ENCODE measurements around the gene CADM1. TPM values are rescaled to one million over a fixed set of nuclear protein-coding genes. Genes with fewer than 3 reads are reported as not detected.

Gene CADM1
- total and polyA plus RNA-seq, 10 of the 15 experiments (the other 5 are each of a cell fraction or from before 2014, with no cell fraction given) = 0.03 to 0.48 (median 0.15) TPM; not detected in 3

DNA sequence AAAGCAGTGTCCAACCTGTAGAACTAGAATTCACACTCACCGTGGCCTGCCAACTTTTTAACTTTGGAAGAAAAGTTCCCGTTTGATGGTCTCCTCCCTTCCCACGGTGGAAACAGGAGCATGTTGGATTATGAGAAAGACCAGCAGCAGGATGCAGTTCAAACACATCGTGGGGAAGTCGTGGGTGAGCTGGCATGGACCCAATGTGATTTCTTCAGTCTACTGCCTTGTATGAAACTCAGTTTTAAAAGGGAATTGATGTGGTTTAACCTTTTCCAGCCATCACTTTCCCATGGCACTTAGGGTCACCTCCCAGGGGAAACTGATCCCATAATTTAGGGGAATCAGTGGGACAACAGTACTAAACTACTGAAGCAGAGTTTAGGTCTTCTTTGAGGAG is 318.3 kb downstream of the CADM1 start:
- H4K20me1 ChIP-seq (ENCODE audit: control insufficient read depth, insufficient read depth) = no peaks in the 10 kb centered on the region
- ChIA-PET SMC1A (ENCODE audit: uncharacterized antibody, unreplicated experiment) (no interaction called here), POLR2A (no interaction called here), RAD21 (ENCODE audit: unreplicated experiment) (no interaction called here), CTCF (no interaction called here)
- no peaks in the 10 kb centered on the region for H3K9me3 ChIP-seq (replicated peaks; ENCODE audit: control insufficient read depth, insufficient read depth, low read length)
- no peak for TF ChIP-seq MEF2B (IDR thresholded peaks at IDR 0.05; ENCODE audit: partially characterized antibody, poor library complexity, severe bottlenecking)
- no peak for TF ChIP-seq ZBTB4 (CRISPR knock-in tag; IDR thresholded peaks at IDR 0.05)
- no peak for TF ChIP-seq BRCA1 (IDR thresholded peaks at IDR 0.05; ENCODE audit: low read depth, low read length)
- no peak for TF ChIP-seq E4F1 (IDR thresholded peaks at IDR 0.05; ENCODE audit: borderline replicate concordance, partially characterized antibody)
- TF ChIP-seq SMARCA5 (IDR thresholded peaks at IDR 0.05) = no peak
- TF ChIP-seq SIN3A (IDR thresholded peaks at IDR 0.05; ENCODE audit: low read depth, low read length) = no peak
- TF ChIP-seq NRF1 (conservative IDR thresholded peaks at IDR 0.05; ENCODE audit: low read depth, low read length) = no peak
- TF ChIP-seq MTA2 (IDR thresholded peaks at IDR 0.05; ENCODE audit: low read depth) = no peak
- TF ChIP-seq TARDBP (IDR thresholded peaks at IDR 0.05; ENCODE audit: borderline replicate concordance) = no peak
- no peak for TF ChIP-seq STAT1 (conservative IDR thresholded peaks at IDR 0.05)
- TF ChIP-seq BCL11A (IDR thresholded peaks at IDR 0.05; ENCODE audit: low read depth, low read length) = no peak
- no peak for TF ChIP-seq ETV6 (conservative IDR thresholded peaks at IDR 0.05 in 1 of 2, IDR thresholded peaks at IDR 0.05 in 1 of 2; ENCODE audit: borderline replicate concordance in 1 of 2, low read depth in 1 of 2)
- no peak for TF ChIP-seq CHD1 (IDR thresholded peaks at IDR 0.05; ENCODE audit: low read depth, low read length)
- no peak for TF ChIP-seq BACH1 (IDR thresholded peaks at IDR 0.05; ENCODE audit: borderline replicate concordance)
- no peak for TF ChIP-seq RUNX3 (IDR thresholded peaks at IDR 0.05; ENCODE audit: low read length)
- no peak for TF ChIP-seq RAD21 (IDR thresholded peaks at IDR 0.05; ENCODE audit: insufficient read depth, low read depth, low read length)
- TF ChIP-seq POLR2AphosphoS5 (IDR thresholded peaks at IDR 0.05; ENCODE audit: low read length) = no peak
- H3K27me3 ChIP-seq (replicated peaks in 1 of 2; ENCODE audit: control insufficient read depth in 2 of 2, insufficient read depth in 2 of 2, low read length in 1 of 2) = no peaks in the 10 kb centered on the region
- H3K27ac ChIP-seq (ENCODE audit: control insufficient read depth, insufficient read depth) = no peak overlapping the region
- no peak overlapping the region for H3K4me3 ChIP-seq
- no TSS peak for BruUV-seq (replicated peaks)
- DNase-seq (ENCODE audit: low read depth, low spot score) = no peak
- no peak overlapping the region for H3K4me2 ChIP-seq (ENCODE audit: control insufficient read depth, insufficient read depth)
- no peak for ATAC-seq
- in situ Hi-C loops (cut with MboI) = no loop called here
- 44% methylated on average over 5 of the region's 5 CpGs for WGBS (ENCODE audit: insufficient coverage, insufficient replicate concordance, low lambda C conversion rate, missing lambda C conversion rate)
- H2AFZ ChIP-seq (ENCODE audit: control insufficient read depth, low read depth, low read length) = no peak overlapping the region
- H3K79me2 ChIP-seq (ENCODE audit: control insufficient read depth, insufficient read depth, low read length) = no peaks in the 10 kb centered on the region
- H3K9ac ChIP-seq (ENCODE audit: control insufficient read depth, insufficient read depth, low read length) = no peak overlapping the region
- no peak for FAIRE-seq
- no peaks in the 10 kb centered on the region for H3K4me1 ChIP-seq (ENCODE audit: control insufficient read depth, insufficient read depth, low read length)
- H3K36me3 ChIP-seq (ENCODE audit: control insufficient read depth in 2 of 2, insufficient read depth in 2 of 2, low read length in 1 of 2) = no peaks in the 10 kb centered on the region
- intact Hi-C loops (cut with micrococcal nuclease; ENCODE audit: unreplicated experiment) = no loop called here
